Left ventricle myocardium inferior (tissue), 1 donor: ENCODE measurements around the gene KBTBD7. TPM values are rescaled to one million over a fixed set of nuclear protein-coding genes. Genes with fewer than 3 reads are reported as not detected.

Experiments used
- DNase-seq: peaks from one replicate; pipeline ENCODE4 v3.0.0-alpha.2; 2020
- H3K27ac ChIP-seq: fragments of 200-600 bp; replicated peaks from 2 replicates; pipeline ENCODE4 v1.8.0; 2021
- H3K27me3 ChIP-seq: fragments of 200-600 bp; 2 replicates; pipeline ENCODE4 v1.8.0; 2021; ENCODE audit warnings: low read depth
- H3K36me3 ChIP-seq: fragments of 200-600 bp; 2 replicates; pipeline ENCODE4 v1.8.0; 2021
- H3K4me1 ChIP-seq: fragments of 200-600 bp; 2 replicates; pipeline ENCODE4 v1.8.0; 2021
- H3K4me3 ChIP-seq: fragments of 200-600 bp; 2 replicates; pipeline ENCODE4 v1.8.0; 2021; ENCODE audit warnings: mild to moderate bottlenecking, moderate library complexity
- H3K9me3 ChIP-seq: fragments of 200-600 bp; replicated peaks from 2 replicates; pipeline ENCODE4 v1.8.0; 2021
- CTCF ChIP-seq: fragments of 200-600 bp; IDR thresholded peaks from 2 replicates; pipeline ENCODE4 v1.8.0; 2021; ENCODE audit warnings: antibody characterized with exemption, mild to moderate bottlenecking, borderline replicate concordance
- intact Hi-C: fragments of 100-400 bp; cut with micrococcal nuclease; formaldehyde crosslinking; loops from one replicate; pipeline ENCODE4 v1.11.0; 2022
- total RNA-seq: library from RNA; stranded (reverse); fragmentation: NEBNext Ultra II Directional; extraction: Animal tissue kit (Norgen Biotek cat#: 25700); gene quantifications from one replicate; pipeline ENCODE4 v1.2.1, GENCODE V29; 2021
- donor health status: DM: no; HTN: yes; CAD: no; lungs with severe emphysema.

Gene KBTBD7
- total RNA-seq, 1 donor from 2014 or later = 5.2 TPM

DNA sequence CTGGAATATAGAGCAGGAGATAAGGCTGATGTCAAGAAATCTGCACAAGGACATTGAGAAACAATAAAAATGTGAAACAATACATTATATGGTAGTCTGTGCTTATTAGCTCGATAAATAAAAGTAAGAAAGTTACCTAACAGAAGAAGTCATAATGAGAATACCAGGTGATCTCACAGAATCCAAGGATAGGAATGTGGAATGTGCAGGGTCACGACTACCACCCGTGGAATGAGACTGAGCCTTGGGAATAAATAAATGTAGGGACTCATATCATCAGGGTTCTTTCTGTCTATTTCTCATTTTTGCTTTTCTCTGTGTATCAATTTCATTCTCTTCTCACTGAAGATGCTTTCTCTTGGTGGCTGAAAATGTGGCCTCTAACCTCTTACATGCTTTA, 26.0 kb upstream of the KBTBD7 start:
- no peak for DNase-seq
- Histone ChIP-seq H3K27me3 (no peaks in the 10 kb centered on the region), H3K9me3 (no peaks in the 10 kb centered on the region), H3K4me3 (no peak overlapping the region), H3K36me3 (peaks cover 34% of the 10 kb centered on the region), H3K27ac (no peak overlapping the region), H3K4me1 (no peaks in the 10 kb centered on the region)
- TF ChIP-seq CTCF = no peak
- intact Hi-C loops = loop anchor here (5.0 kb wide), 1 partner anchor 143 kb away; no protein-coding TSS in a partner anchor

GRCh38 chr13:41216160-41216559, 21.8 kb upstream of the KBTBD7 start:
- intact Hi-C loops = no loop called here
- Histone ChIP-seq H3K27me3 (no peaks in the 10 kb centered on the region), H3K4me3 (no peak overlapping the region), H3K36me3 (peaks cover 27% of the 10 kb centered on the region), H3K9me3 (peaks cover 6% of the 10 kb centered on the region), H3K4me1 (no peaks in the 10 kb centered on the region), H3K27ac (no peak overlapping the region)
- DNase-seq = no peak
- TF ChIP-seq CTCF = no peak

- TF ChIP-seq CTCF = no peak
- no peak overlapping the region for H3K27ac ChIP-seq
- peaks cover 14% of the 10 kb centered on the region for H3K36me3 ChIP-seq
- H3K4me3 ChIP-seq = no peak overlapping the region
- no peaks in the 10 kb centered on the region for H3K27me3 ChIP-seq
- no peak for DNase-seq
- peaks cover 22% of the 10 kb centered on the region for H3K9me3 ChIP-seq
- no peaks in the 10 kb centered on the region for H3K4me1 ChIP-seq
- intact Hi-C loops = no loop called here
These were observed 19.6 kb upstream of the KBTBD7 start for GRCh38 chr13:41213919-41214318.

- H3K27me3 ChIP-seq = no peaks in the 10 kb centered on the region
These were observed 18.9 kb upstream of the KBTBD7 start for GRCh38 chr13:41213316-41213715.

GRCh38 chr13:41212881-41213280, 18.5 kb upstream of the KBTBD7 start:
- intact Hi-C loops = no loop called here

More at GRCh38 chr13:41213316-41213715, 18.9 kb upstream of the KBTBD7 start:
- H3K4me1 ChIP-seq = no peaks in the 10 kb centered on the region
- DNase-seq = no peak
- no peak overlapping the region for H3K27ac ChIP-seq
- intact Hi-C loops = no loop called here
- H3K36me3 ChIP-seq = peaks cover 10% of the 10 kb centered on the region
- peaks cover 28% of the 10 kb centered on the region for H3K9me3 ChIP-seq
- TF ChIP-seq CTCF = no peak
- no peak overlapping the region for H3K4me3 ChIP-seq

More at GRCh38 chr13:41212881-41213280, 18.5 kb upstream of the KBTBD7 start:
- TF ChIP-seq CTCF = no peak
- H3K27me3 ChIP-seq = no peaks in the 10 kb centered on the region
- peaks cover 32% of the 10 kb centered on the region for H3K9me3 ChIP-seq
- H3K4me3 ChIP-seq = no peak overlapping the region
- H3K36me3 ChIP-seq = peaks cover 9% of the 10 kb centered on the region
- H3K27ac ChIP-seq = no peak overlapping the region
- H3K4me1 ChIP-seq = no peaks in the 10 kb centered on the region
- DNase-seq = no peak
